ENCODE data around the gene GPC6.

DNA sequence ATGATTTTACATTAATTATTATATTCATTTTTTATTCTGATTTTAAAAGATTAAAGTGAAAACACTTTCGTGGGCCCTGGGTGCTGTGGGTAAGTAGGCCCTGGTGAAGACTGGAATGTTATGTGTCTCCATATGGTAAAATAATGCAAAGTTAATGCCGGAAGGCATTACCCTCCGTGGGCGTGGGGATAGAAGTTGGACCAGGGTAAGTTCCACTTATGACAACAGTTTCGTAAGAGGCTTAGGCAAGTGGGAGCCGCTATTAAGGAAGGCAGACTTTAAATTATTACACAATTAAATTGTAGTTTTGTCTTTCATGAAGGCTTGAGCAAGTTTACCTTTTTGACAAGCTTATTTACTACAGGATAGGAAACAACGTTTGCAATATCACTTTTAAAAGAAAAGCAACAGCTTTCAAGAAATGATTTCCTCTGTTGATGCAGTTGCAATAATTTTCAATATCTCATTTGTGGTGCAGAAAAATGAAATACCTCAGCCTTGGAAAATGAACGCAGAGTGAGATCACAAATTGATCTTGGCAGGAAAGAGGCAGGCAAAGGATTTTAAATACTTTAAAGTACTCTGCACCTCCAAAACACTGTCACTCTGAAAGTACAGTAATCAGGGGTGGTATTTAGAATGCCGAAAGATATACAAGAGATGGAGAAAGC, 942.3 kb downstream of the GPC6 start:
- TF ChIP-seq, protein P1, sequence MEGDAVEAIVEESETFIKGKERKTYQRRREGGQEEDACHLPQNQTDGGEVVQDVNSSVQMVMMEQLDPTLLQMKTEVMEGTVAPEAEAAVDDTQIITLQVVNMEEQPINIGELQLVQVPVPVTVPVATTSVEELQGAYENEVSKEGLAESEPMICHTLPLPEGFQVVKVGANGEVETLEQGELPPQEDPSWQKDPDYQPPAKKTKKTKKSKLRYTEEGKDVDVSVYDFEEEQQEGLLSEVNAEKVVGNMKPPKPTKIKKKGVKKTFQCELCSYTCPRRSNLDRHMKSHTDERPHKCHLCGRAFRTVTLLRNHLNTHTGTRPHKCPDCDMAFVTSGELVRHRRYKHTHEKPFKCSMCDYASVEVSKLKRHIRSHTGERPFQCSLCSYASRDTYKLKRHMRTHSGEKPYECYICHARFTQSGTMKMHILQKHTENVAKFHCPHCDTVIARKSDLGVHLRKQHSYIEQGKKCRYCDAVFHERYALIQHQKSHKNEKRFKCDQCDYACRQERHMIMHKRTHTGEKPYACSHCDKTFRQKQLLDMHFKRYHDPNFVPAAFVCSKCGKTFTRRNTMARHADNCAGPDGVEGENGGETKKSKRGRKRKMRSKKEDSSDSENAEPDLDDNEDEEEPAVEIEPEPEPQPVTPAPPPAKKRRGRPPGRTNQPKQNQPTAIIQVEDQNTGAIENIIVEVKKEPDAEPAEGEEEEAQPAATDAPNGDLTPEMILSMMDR (IDR thresholded peaks at IDR 0.05; ENCODE audit: low read depth, low read length): no peak
- TF ChIP-seq EZH2phosphoT487 (IDR thresholded peaks at IDR 0.05; ENCODE audit: low read depth): no peak
